Progenitor cell of endocrine pancreas (in vitro differentiated cells): ENCODE results near the gene C16orf90. TPM values are rescaled to one million over a fixed set of nuclear protein-coding genes. Genes with fewer than 3 reads are reported as not detected.

Experiments used
- DNase-seq: peaks from one replicate; pipeline ENCODE4 v3.0.0; 2021; ENCODE audit warnings: low spot score; ENCODE audit not compliant: unreplicated experiment
- H3K27ac Mint-ChIP-seq: 2 replicates; pipeline ENCODE4 v1.8.0; 2021; ENCODE audit warnings: mild to moderate bottlenecking, moderate library complexity, mixed read lengths
- H3K27me3 Mint-ChIP-seq: 2 replicates; pipeline ENCODE4 v1.8.0; 2021; ENCODE audit warnings: mixed read lengths
- H3K36me3 Mint-ChIP-seq: 2 replicates; pipeline ENCODE4 v1.8.0; 2022; ENCODE audit warnings: mixed read lengths; ENCODE audit not compliant: insufficient read depth
- H3K4me1 Mint-ChIP-seq: 2 replicates; pipeline ENCODE4 v1.8.0; 2021; ENCODE audit warnings: low read depth, mixed read lengths
- H3K4me3 Mint-ChIP-seq: 2 replicates; pipeline ENCODE4 v1.8.0; 2021; ENCODE audit warnings: low read depth, mild to moderate bottlenecking, moderate library complexity, mixed read lengths
- H3K9me3 Mint-ChIP-seq: 2 replicates; pipeline ENCODE4 v1.8.0; 2021; ENCODE audit warnings: low read depth, mixed read lengths
- CTCF ChIP-seq: fragments of 200-600 bp; sonication (generic); IDR thresholded peaks from one replicate; pipeline ENCODE4 v1.5.0; 2021; ENCODE audit warnings: antibody characterized with exemption, mild to moderate bottlenecking; ENCODE audit not compliant: unreplicated experiment
- total RNA-seq: library from RNA; stranded (reverse); gene quantifications from 2 replicates; pipeline ENCODE4 v1.2.1, GENCODE V29; 2021

Gene C16orf90
- total RNA-seq, 1 donor from 2014 or later = not detected

- Mint-ChIP-seq H3K36me3 (no peaks in the 10 kb centered on the region), H3K27ac (no peak overlapping the region), H3K9me3 (no peaks in the 10 kb centered on the region), H3K4me3 (no peak overlapping the region), H3K27me3 (no peaks in the 10 kb centered on the region), H3K4me1 (peaks cover 4% of the 10 kb centered on the region)
- no peak for TF ChIP-seq CTCF
- no peak for DNase-seq
Observed at GRCh38 chr16:3496386-3496785, 1.1 kb upstream of the C16orf90 start.

- H3K36me3 Mint-ChIP-seq = no peaks in the 10 kb centered on the region
Observed at GRCh38 chr16:3494386-3494973, 809 bp downstream of the C16orf90 start.

GRCh38 chr16:3492356-3492755 lies 2.9 kb downstream of the C16orf90 start:
- no peak overlapping the region for H3K4me3 Mint-ChIP-seq
- no peaks in the 10 kb centered on the region for H3K27me3 Mint-ChIP-seq
- no peak for DNase-seq
- H3K4me1 Mint-ChIP-seq = no peaks in the 10 kb centered on the region
- no peak overlapping the region for H3K27ac Mint-ChIP-seq
- H3K36me3 Mint-ChIP-seq = no peaks in the 10 kb centered on the region
- TF ChIP-seq CTCF = no peak
- no peaks in the 10 kb centered on the region for H3K9me3 Mint-ChIP-seq

More at GRCh38 chr16:3494386-3494973, 809 bp downstream of the C16orf90 start:
- no peak for TF ChIP-seq CTCF
- Mint-ChIP-seq H3K27ac (no peak overlapping the region), H3K27me3 (no peaks in the 10 kb centered on the region), H3K9me3 (no peaks in the 10 kb centered on the region), H3K4me1 (no peaks in the 10 kb centered on the region), H3K4me3 (no peak overlapping the region)
- DNase-seq = no peak

- Mint-ChIP-seq H3K27me3 (no peaks in the 10 kb centered on the region), H3K4me3 (no peak overlapping the region), H3K4me1 (no peaks in the 10 kb centered on the region), H3K36me3 (no peaks in the 10 kb centered on the region), H3K27ac (no peak overlapping the region), H3K9me3 (no peaks in the 10 kb centered on the region)
- TF ChIP-seq CTCF = no peak
- no peak for DNase-seq
Observed at GRCh38 chr16:3490911-3491629, 4.2 kb downstream of the C16orf90 start.

- Mint-ChIP-seq H3K9me3 (no peaks in the 10 kb centered on the region), H3K36me3 (peaks cover 1% of the 10 kb centered on the region)
Observed at GRCh38 chr16:3488801-3489200, 6.5 kb downstream of the C16orf90 start.

More at GRCh38 chr16:3488801-3489200, 6.5 kb downstream of the C16orf90 start:
- H3K27me3 Mint-ChIP-seq = no peaks in the 10 kb centered on the region
- no peaks in the 10 kb centered on the region for H3K4me1 Mint-ChIP-seq
- no peak for DNase-seq
- H3K4me3 Mint-ChIP-seq = no peak overlapping the region
- no peak for TF ChIP-seq CTCF
- H3K27ac Mint-ChIP-seq = peak overlapping the region; percentile 71
